ENCODE measurements around the gene THAP8. TPM values are rescaled to one million over a fixed set of nuclear protein-coding genes. Genes with fewer than 3 reads are reported as not detected.

Gene THAP8
- total and polyA plus RNA-seq, 2 of the 8 experiments (the other 6 are each of a cell fraction or from before 2014, with no cell fraction given): 6.0 to 11.1 TPM

- TF ChIP-seq CTCF (IDR thresholded peaks at IDR 0.05; ENCODE audit: control extremely low read depth in 1 of 3, insufficient read depth in 1 of 3, low read depth in 1 of 3, low read length in 3 of 3) (peak; percentile 90 to 99 (median 91)), KDM5A (IDR thresholded peaks at IDR 0.05; ENCODE audit: low read length) (no peak), ATF2 (IDR thresholded peaks at IDR 0.05; ENCODE audit: low read length) (no peak), TCF12 (IDR thresholded peaks at IDR 0.05; ENCODE audit: low read depth, low read length) (no peak), SRF (IDR thresholded peaks at IDR 0.05; ENCODE audit: low read depth, low read length) (no peak), PHF8 (conservative IDR thresholded peaks at IDR 0.05; ENCODE audit: low read depth, low read length) (no peak), YY1 (IDR thresholded peaks at IDR 0.05; ENCODE audit: low read depth, low read length) (no peak), MAFK (IDR thresholded peaks at IDR 0.05; ENCODE audit: low read depth, low read length) (no peak), EGR1 (IDR thresholded peaks at IDR 0.05; ENCODE audit: borderline replicate concordance, low read depth, low read length) (no peak), RAD21 (IDR thresholded peaks at IDR 0.05 in 1 of 2, conservative IDR thresholded peaks at IDR 0.05 in 1 of 2; ENCODE audit: low read depth in 2 of 2, low read length in 2 of 2) (peak; percentile 58 to 69), EP300 (IDR thresholded peaks at IDR 0.05; ENCODE audit: borderline replicate concordance in 1 of 2, low read depth in 2 of 2, low read length in 2 of 2) (no peak)
These were observed 2.8 kb downstream of the THAP8 start (continued) for GRCh38 chr19:36051236-36051635.

Data from H1 (cell line).